Measurements from ENCODE around the gene SLC2A9. TPM values are rescaled to one million over a fixed set of nuclear protein-coding genes. Genes with fewer than 3 reads are reported as not detected.

Gene SLC2A9
- total RNA-seq, 1 donor from 2014 or later = 4.8 TPM

GRCh38 chr4:9989918-9990635 lies 31.2 kb downstream of the SLC2A9 start:
- Mint-ChIP-seq H3K27ac (no peak overlapping the region), H3K27me3 (ENCODE audit: low read depth) (peaks cover 12% of the 10 kb centered on the region), H3K4me3 (no peak overlapping the region), H3K36me3 (no peaks in the 10 kb centered on the region), H3K9me3 (peaks cover 7% of the 10 kb centered on the region), H3K4me1 (no peaks in the 10 kb centered on the region)
- TF ChIP-seq CTCF (IDR thresholded peaks at IDR 0.05; ENCODE audit: unreplicated experiment) = no peak
- no peak for DNase-seq (ENCODE audit: low spot score in 2 of 2, unreplicated experiment in 2 of 2)

DNA sequence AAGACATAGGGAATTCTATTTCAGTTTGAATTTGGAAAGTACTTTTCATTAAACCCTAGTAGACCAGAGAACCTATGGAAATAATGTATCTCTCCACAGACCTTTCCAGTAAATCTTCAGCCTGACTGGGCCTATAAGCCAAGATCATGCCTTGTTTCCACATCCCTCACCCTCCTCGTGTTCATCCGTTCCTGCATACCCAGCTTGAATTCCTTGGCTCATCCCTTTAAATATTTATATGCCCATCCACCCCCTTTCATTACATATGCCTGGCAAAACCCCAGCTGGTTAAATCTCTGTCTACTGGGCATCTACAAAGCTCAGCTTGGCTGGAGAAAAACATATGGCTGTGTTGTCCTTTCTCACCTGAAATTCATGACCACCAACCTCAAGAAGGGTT lies 32.4 kb downstream of the SLC2A9 start:
- no peak overlapping the region for H3K4me3 Mint-ChIP-seq

DNA sequence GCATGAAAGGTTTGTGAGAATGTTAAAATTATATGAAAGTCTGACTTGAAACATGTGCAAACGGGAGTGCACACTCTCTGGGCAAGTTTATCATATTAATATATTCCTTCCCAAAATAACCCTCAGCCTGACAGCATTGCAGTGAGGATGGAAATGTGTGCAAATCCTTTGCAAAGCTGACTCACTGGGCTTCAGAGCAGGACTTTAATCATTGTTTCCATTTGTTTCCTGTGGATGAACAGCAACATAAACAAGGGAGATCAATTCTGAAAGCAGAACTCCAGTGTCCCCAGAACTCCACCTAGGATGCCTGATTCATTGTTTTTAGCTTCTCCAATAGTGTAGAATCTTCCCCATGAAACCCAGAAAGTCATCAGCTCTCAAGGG lies 32.9 kb downstream of the SLC2A9 start:
- no peak for TF ChIP-seq CTCF (IDR thresholded peaks at IDR 0.05; ENCODE audit: unreplicated experiment)
- H3K27ac Mint-ChIP-seq = no peak overlapping the region
- no peak for DNase-seq (ENCODE audit: low spot score in 2 of 2, unreplicated experiment in 2 of 2)
- no peaks in the 10 kb centered on the region for H3K4me1 Mint-ChIP-seq
- no peak overlapping the region for H3K4me3 Mint-ChIP-seq
- no peaks in the 10 kb centered on the region for H3K36me3 Mint-ChIP-seq
- H3K9me3 Mint-ChIP-seq = peaks cover 7% of the 10 kb centered on the region
- peaks cover 11% of the 10 kb centered on the region for H3K27me3 Mint-ChIP-seq (ENCODE audit: low read depth)

More for the DNA sequence above, 32.4 kb downstream of the SLC2A9 start:
- Mint-ChIP-seq H3K27me3 (ENCODE audit: low read depth) (peaks cover 11% of the 10 kb centered on the region), H3K9me3 (peaks cover 7% of the 10 kb centered on the region), H3K4me1 (no peaks in the 10 kb centered on the region), H3K36me3 (no peaks in the 10 kb centered on the region), H3K27ac (no peak overlapping the region)
- DNase-seq (ENCODE audit: low spot score in 2 of 2, unreplicated experiment in 2 of 2) = no peak
- no peak for TF ChIP-seq CTCF (IDR thresholded peaks at IDR 0.05; ENCODE audit: unreplicated experiment)

GRCh38 chr4:9987749-9988362 lies 33.4 kb downstream of the SLC2A9 start:
- no peaks in the 10 kb centered on the region for H3K4me1 Mint-ChIP-seq
- DNase-seq (ENCODE audit: low spot score in 2 of 2, unreplicated experiment in 2 of 2) = no peak
- no peak for TF ChIP-seq CTCF (IDR thresholded peaks at IDR 0.05; ENCODE audit: unreplicated experiment)

DNA sequence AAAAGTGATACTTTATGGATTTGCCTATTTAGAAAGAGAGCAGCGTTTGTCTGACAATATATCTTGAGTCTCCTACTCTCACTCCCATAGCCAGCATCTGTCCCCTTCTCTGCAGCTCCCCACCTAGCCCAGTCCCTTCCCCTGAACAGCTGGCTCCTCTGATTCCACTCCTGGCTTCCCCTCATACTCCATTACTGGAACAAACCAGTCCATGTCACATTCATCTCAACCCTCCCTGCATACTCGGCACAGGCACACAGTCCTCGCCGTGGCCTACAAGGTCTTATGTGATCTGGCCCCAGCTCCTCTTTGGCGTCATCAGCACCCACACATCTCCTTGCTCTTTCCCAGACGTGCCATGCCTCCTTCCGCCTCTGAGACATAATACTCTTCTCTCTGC lies 36.7 kb downstream of the SLC2A9 start:
- no peak overlapping the region for H3K4me3 Mint-ChIP-seq
- H3K36me3 Mint-ChIP-seq = peaks cover 1% of the 10 kb centered on the region
- DNase-seq (ENCODE audit: low spot score in 2 of 2, unreplicated experiment in 2 of 2) = no peak
- no peak for TF ChIP-seq CTCF (IDR thresholded peaks at IDR 0.05; ENCODE audit: unreplicated experiment)
- peaks cover 6% of the 10 kb centered on the region for H3K27me3 Mint-ChIP-seq (ENCODE audit: low read depth)
- peaks cover 12% of the 10 kb centered on the region for H3K9me3 Mint-ChIP-seq
- no peak overlapping the region for H3K27ac Mint-ChIP-seq
- H3K4me1 Mint-ChIP-seq = no peaks in the 10 kb centered on the region

More at GRCh38 chr4:9987749-9988362, 33.4 kb downstream of the SLC2A9 start:
- Mint-ChIP-seq H3K4me3 (no peak overlapping the region), H3K27ac (no peak overlapping the region), H3K36me3 (no peaks in the 10 kb centered on the region), H3K9me3 (peaks cover 7% of the 10 kb centered on the region), H3K27me3 (ENCODE audit: low read depth) (peaks cover 6% of the 10 kb centered on the region)
